AG04450 (cell line): ENCODE results near the gene HOXB8. TPM values are rescaled to one million over a fixed set of nuclear protein-coding genes. Genes with fewer than 3 reads are reported as not detected.

ENCODE experiments used
- CTCF ChIA-PET: fragments of 300-600, 350-600 bp; formaldehyde crosslinking; extraction: SDS; loops from one replicate; lab custom pipeline; 2022; ENCODE audit warnings: antibody characterized with exemption, inconsistent platforms; lab: Charles Lee
- POLR2A ChIA-PET: fragments of 350-600 bp; formaldehyde crosslinking; extraction: SDS; loops from one replicate; lab custom pipeline; 2021; ENCODE audit warnings: antibody characterized with exemption, inconsistent platforms; lab: Yijun Ruan, JAX
- DNase-seq: peaks from one replicate; pipeline ENCODE4 v3.0.0-alpha.2; 2011; ENCODE audit warnings: low read depth, low spot score
- H3K27ac ChIP-seq: one replicate; pipeline ENCODE4 v1.5.1; 2012; ENCODE audit warnings: low read depth, low read length, control low read depth
- H3K27me3 ChIP-seq: one replicate; pipeline ENCODE4 v1.6.0; 2012; ENCODE audit warnings: low read length; ENCODE audit not compliant: control insufficient read depth, insufficient read depth
- H3K4me3 ChIP-seq: 2 replicates; pipeline ENCODE4 v1.5.1; 2011; ENCODE audit warnings: mild to moderate bottlenecking, low read depth, low read length, control low read depth
- H3K9me3 ChIP-seq: 2 replicates; pipeline ENCODE4 v1.5.1; 2012; ENCODE audit warnings: low read length; ENCODE audit not compliant: control insufficient read depth, insufficient read depth
- polyA minus RNA-seq: library from RNA; depleted of rRNA, polyadenylated mRNA; stranded (reverse); fragments of >200 nt; gene quantifications from 2 replicates; pipeline ENCODE4 v1.2.3, GENCODE V29; 2011; rRNA and poly(A)+ RNA removed
- polyA plus RNA-seq: library from polyadenylated mRNA; depleted of rRNA; stranded (reverse); fragments of >200 nt; gene quantifications from 2 replicates; pipeline ENCODE4 v1.2.3, GENCODE V29; 2011; rRNA removed
- TF ChIP-seq, protein P1 (sequence below): IDR thresholded peaks from 2 replicates; pipeline ENCODE4 v1.5.1; 2011; ENCODE audit warnings: low read depth, low read length, control low read depth, inconsistent platforms

Gene HOXB8
- polyA plus RNA-seq (0.87 and 0.97 TPM in 2 replicates), polyA minus RNA-seq (0.61 and 1.3 TPM in 2 replicates)

DNA sequence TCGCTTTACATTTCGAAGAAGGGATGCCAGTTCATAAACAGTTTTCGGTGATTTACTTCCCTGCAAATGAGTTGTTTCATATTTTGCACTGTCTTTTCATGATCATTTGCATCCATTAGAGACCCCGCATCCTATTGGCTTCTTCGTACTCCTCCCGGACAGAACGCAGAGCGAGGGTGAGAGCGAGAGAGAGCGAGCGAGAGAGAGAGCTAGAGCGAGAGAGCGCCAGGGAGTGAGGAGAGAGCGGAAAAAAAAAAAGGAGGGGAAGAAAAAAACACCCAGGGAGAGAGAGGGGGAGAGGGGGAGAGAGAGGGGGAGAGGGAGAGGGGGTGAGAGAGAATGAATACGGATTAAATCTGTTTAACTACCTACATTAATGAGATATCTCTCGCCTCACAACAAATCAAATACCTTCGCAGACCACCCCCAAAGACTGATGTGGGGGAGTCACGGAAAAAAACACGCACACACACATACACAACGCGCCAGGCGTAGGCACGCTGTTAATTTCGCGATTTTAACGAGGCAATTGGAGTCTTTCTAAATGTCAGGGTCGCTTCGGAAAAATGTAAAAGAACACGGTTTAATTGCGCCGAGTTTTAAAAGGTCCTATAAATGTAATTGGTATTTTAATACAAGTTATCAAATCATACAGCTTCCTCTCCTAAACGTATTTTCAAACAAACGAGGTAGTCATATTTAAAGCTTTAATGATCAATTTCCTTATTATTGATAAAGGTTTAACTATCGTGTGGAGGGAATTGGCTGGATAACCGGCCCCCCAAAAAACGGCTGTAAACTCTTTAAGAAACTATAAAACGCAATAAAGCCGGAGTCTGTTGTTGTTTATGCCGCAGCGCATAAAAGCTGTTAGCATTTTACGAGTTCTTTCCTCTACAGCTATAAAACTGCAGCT, at the start of gene HOXB8:
TSS of gene HOXB8 (minus strand) at position 246 of the 916 bp plus-strand sequence. CDS start 588 bp downstream, outside the sequence.
- TF ChIP-seq, protein P1, sequence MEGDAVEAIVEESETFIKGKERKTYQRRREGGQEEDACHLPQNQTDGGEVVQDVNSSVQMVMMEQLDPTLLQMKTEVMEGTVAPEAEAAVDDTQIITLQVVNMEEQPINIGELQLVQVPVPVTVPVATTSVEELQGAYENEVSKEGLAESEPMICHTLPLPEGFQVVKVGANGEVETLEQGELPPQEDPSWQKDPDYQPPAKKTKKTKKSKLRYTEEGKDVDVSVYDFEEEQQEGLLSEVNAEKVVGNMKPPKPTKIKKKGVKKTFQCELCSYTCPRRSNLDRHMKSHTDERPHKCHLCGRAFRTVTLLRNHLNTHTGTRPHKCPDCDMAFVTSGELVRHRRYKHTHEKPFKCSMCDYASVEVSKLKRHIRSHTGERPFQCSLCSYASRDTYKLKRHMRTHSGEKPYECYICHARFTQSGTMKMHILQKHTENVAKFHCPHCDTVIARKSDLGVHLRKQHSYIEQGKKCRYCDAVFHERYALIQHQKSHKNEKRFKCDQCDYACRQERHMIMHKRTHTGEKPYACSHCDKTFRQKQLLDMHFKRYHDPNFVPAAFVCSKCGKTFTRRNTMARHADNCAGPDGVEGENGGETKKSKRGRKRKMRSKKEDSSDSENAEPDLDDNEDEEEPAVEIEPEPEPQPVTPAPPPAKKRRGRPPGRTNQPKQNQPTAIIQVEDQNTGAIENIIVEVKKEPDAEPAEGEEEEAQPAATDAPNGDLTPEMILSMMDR: no peak
- no peak for DNase-seq
- ChIA-PET POLR2A (interaction anchor here (3.0 kb wide), 1 partner anchor 18 kb away, joined by 13 read pairs; no protein-coding TSS in a partner anchor), CTCF (interaction anchor here (0.5 to 4.9 kb wide), 7 partner anchors 13 to 307 kb away, joined by 3 to 35 read pairs (median 4); no protein-coding TSS in a partner anchor)
- peaks cover 65% of the 10 kb centered on the region for H3K27me3 ChIP-seq
- peak within 1 kb of the TSS; percentile 67 for H3K4me3 ChIP-seq
- H3K9me3 ChIP-seq: no peaks in the 10 kb centered on the region; the same call in 1 of the 2 replicates
- no peak within 1 kb of the TSS for H3K27ac ChIP-seq

DNA sequence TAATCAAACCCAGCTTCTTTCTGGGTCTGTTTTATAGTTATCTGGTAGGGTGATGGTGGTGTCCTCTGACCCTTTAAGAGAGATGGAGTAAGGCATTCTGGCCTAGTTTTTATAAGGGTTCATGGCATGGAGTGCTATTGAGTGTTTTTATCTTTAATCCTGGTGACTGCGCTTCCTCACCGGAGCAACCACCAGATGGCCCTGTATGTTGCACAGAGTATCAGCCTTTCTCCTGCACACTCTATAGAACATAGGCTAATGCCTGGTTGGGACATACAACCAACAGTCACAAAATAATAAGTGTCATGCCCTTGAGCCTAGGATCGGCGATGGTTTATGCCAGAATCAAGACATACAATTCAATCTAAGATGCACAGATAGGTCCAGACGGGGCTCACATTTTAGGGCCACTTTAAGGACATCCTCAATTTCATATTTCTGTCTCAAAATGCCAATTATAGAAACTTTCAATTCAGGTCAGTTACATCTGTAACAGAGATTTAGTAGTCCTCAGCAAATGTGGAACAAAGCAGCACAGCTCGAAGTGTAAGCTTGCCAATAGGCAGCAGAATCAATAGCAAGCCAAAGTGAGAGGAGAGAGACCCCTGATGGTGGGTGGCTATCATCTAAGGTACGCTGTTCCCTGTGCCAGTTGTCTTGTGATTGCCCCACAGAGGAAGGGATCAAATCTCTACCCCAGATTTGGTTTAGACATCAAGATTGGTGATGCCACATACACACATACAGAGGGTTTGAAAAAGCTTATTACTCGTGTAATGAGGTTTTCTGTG, 48.2 kb upstream of the HOXB8 start:
- Histone ChIP-seq H3K27ac (no peak overlapping the region), H3K27me3 (peaks cover 24% of the 10 kb centered on the region)
- CTCF ChIA-PET: interaction anchor here (0.5 kb wide), 1 partner anchor 48 kb away, joined by 3 read pairs; the partner anchor contains the start of gene HOXB8

DNA sequence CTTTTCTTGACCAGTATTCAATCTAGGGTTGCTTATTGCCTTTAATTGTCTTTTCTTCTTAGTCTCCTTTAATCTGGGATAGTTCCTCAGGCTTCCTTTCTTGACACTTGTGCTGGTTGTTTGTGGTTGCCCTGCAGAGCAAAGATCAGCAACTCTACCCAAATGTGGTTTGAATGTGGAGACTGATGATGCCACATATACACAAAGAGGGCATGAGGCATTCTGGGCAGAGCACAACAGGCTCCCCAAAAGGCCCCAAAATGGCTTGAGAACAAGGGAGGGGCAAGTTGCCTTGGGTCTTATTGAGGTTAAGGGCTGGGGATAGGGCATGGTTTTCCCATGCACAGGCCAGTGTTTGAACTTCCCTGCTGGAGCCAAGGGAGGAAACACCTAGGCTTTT, 40.8 kb upstream of the HOXB8 start:
- CTCF ChIA-PET: interaction anchor here (1.0 to 1.6 kb wide), 2 partner anchors 16 to 19 kb away, joined by 3 read pairs; no protein-coding TSS in a partner anchor
- no peak for DNase-seq

More for the DNA sequence above, 48.2 kb upstream of the HOXB8 start:
- H3K9me3 ChIP-seq: no peaks in the 10 kb centered on the region
- TF ChIP-seq, protein P1: no peak
- POLR2A ChIA-PET: no interaction called here
- no peak for DNase-seq
- no peak overlapping the region for H3K4me3 ChIP-seq

DNA sequence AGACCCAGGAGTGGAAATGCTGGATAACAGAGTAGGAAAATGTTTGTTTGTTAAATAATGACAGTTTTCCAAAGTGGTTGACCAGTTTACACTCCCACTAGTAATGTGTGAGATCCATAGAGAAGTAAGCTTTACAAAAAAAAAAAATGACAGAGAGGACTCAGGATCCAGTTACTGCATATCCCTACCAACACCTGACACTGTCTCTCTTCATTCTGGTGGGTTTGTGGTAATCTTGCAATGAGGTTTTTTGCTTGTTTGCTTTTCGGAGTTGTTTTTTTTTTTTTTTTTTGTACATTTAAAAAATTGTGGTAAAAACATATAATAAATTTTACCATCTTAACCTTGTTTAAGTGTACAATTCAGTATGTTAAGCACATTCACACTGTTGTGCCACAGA, 34.6 kb upstream of the HOXB8 start:
- Histone ChIP-seq H3K27me3 (peaks cover 40% of the 10 kb centered on the region), H3K4me3 (no peak overlapping the region), H3K27ac (no peak overlapping the region), H3K9me3 (no peaks in the 10 kb centered on the region; the same call in 1 of the 2 replicates)
- TF ChIP-seq, protein P1: no peak
- CTCF ChIA-PET: interaction anchor here (0.6 to 0.9 kb wide), 3 partner anchors 13 to 28 kb away, joined by 4 to 5 read pairs (median 4); no protein-coding TSS in a partner anchor
- DNase-seq: no peak
- POLR2A ChIA-PET: no interaction called here

More for the DNA sequence above, 40.8 kb upstream of the HOXB8 start:
- TF ChIP-seq, protein P1: no peak
- no peak overlapping the region for H3K4me3 ChIP-seq
- no peaks in the 10 kb centered on the region for H3K9me3 ChIP-seq
- peaks cover 17% of the 10 kb centered on the region for H3K27me3 ChIP-seq
- H3K27ac ChIP-seq: no peak overlapping the region
- POLR2A ChIA-PET: no interaction called here
